Jurkat, Clone E6-1 (cell line): ENCODE measurements around the gene GABBR1.
A peak's percentile ranks its signal among the peaks of the same experiment; 100 is the strongest.

Experiments
- DNase-seq: peaks from one replicate; pipeline ENCODE4 v3.0.0-alpha.2; 2011; ENCODE audit warnings: low read depth, low spot score
- H3K4me3 ChIP-seq: 2 replicates; pipeline ENCODE4 v1.5.1; 2011; ENCODE audit warnings: mild to moderate bottlenecking, low read length, control low read depth, moderate library complexity

Gene GABBR1

DNA sequence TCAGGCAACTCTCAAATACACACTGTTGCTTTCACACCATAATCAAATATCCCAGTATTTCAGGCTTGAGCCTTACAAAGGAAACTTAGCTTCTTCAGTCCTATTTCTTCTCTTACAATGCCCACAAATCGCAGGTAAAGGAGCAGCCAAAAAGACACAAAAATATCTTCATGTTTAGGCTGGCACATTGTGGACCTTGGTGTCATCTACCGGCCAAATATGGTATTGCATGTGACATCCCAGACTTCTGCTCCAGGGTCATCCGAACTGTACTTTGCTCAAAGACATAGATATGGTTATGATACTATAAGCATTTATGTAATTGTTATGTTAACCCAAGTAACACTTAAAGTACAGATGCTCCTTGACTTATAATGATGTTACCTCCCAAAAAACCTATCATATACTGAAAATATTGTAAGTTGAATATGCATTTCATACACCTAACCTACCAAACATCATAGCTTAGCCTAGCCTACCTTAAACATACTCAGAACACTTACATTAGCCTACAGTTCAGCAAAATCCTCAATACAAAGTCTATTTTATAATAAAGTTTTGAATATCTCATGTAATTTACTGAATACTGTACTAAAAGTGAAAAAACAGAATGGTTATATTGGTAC, 43.4 kb downstream of the GABBR1 start:
- DNase-seq, result peak; percentile 39
- no peak overlapping the region for H3K4me3 ChIP-seq

DNA sequence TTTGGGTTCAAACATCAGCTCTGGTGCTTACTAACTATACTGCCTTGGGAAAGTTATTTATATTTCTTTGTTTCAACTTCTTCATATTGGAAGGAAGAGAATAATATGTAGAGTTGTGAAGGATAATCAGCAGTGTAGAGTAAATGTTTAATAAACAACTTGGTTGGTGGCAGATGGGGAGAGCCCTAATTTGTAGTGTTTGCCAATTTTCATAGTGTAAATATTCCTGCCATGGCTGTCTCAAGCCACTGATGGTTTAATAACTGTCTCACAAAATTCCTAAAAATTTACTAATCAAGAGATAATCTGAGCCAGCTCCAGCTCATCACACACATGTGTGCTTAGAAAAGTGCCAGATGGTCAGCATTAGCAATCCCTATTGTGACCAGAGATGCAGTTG, 48.2 kb downstream of the GABBR1 start, which contains the start of gene OR2H2:
TSS of gene OR2H2 (plus strand) at position 301 of the 400 bp plus-strand sequence. CDS start 2,824 bp downstream, outside the sequence.
- DNase-seq, result no peak
- H3K4me3 ChIP-seq, result no peak within 1 kb of the TSS

DNA sequence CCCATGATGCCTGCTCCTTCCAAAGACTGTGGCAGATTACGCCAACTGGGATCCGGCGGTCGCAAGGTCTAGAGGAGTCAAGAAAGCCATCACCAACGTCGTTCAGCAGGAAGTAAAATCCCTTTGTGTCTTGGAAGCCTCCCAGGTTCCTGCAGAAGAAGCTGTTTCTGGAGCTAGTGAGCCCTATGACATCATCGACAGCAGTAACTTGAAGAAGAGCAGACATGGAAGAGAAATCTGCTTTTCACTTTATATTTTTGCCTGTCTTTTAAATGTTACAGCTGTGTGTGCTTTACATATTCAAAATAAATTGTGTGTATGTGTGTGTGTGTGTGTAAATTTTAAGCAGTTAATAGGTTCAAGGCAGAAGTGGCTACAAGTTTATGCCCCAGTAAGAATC, 55.4 kb downstream of the GABBR1 start:
- DNase-seq, result no peak
- H3K4me3 ChIP-seq, result no peak overlapping the region

DNA sequence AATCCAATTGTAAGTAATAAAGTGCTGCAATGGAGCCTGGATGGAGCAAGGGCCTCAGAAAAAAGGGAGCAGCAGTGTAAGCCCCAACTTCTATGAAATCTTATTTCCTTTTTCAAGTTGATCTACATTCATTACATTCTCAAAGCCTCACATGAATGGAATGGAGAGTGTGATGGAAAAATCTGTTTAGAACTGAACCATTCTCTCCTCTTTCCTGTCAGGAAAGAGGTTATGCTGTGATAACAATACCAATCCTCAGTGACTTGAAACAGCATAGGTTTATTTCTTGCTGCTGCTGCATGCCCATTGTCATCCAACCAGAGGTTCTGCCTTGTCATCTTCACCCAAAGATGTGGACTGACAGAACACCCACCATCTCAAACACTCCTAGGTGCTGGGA, 56.9 kb downstream of the GABBR1 start:
- no peak overlapping the region for H3K4me3 ChIP-seq
- no peak for DNase-seq

DNA sequence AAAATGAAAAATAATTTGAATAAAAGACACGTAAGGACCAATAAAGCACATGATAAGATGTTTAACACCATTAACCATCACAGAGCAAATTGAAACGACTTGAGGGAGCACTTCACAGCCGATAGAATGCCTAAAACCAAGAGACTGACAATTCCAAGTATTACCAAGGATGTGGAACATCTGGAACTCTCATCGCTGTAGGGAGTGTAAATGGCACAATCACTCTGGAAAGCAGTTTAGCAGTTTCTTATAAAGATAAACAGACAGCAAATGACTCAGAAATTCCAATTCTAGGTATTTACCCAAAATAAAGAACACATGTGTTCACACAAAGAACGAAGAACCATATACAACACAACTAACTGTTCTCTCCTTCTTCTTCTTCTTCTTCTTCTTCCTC, 65.0 kb downstream of the GABBR1 start:
- no peak for DNase-seq
- H3K4me3 ChIP-seq, result no peak overlapping the region

DNA sequence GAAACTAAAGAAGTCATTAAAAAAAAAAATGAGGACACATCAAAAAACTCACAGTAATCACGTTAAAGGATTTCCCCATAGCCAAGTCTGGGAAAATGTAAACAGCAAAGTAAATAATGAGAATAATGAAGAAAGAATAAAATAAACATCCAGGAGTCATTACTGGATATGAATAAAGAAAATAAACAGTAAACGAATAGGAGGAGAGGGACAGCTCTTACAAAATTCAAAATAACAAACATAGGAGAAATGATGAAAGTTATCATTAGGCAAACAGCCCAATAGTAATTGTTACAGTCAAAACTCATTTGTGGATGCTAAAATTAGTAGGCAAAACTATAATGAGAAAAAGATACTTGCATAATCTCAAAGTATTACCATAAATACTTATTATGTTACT, 65.4 kb downstream of the GABBR1 start:
- no peak overlapping the region for H3K4me3 ChIP-seq
- no peak for DNase-seq

DNA sequence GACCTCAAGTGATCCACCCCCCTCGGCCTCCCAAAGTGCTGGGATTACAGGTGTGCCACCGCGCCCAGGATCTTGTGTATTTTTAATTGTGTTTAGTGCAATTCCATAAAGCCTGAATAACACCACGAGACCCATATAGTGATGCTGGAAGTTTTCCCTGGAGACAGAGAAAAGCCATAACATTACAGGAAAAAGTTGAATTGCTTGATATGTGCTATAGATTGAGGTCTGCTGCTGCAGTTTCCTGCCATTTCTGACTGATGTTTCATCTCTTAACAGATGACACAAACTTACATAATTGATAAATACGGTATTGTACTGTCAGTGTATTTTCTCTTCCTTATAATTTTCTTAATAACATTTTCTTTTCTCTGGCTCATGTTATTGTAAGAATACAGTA, 66.1 kb downstream of the GABBR1 start:
- DNase-seq, result no peak
- no peak overlapping the region for H3K4me3 ChIP-seq

DNA sequence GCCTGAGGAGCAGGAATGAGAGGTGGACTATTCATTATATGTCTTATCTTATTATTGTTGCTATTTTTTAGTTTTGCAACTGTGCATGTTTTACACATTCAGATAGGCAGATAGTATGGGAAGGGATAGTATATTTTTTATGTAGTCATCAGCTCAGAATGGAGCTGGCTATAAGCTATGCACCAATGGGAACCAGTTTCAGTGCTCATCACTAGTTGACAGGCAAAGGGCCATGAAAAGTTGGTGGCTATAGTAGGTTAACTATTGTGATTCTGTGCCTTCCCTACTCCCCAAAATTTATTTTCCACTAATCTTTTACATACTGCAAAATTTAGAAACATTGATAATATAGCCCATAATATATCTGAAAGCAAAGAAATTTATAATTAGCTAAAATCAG, 68.1 kb downstream of the GABBR1 start:
- H3K4me3 ChIP-seq, result no peak overlapping the region
- DNase-seq, result no peak

DNA sequence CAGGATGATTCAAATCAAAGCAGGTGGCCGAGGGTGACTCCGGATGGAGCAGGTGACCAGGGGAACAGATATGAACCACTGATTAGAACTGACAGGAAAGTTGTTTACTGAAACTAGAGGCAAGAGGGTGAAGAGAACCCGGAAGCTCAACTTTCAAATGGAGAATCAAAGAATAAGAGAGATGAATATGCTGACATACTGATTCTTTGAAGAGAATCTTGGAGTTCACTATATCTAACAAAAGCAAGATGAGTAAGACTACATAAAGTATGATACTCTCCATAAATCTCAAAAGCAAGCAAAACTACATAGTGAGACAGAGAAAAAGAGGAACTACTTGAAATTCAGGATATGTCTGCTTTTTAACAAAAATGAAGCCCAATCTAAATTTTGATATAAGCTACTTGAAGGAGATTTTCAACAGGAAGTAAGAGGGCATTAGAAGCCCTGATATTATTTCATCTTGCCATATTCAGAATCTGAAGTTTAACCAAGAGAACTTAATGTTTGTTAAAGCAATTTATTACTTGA, 69.5 kb downstream of the GABBR1 start:
- no peak overlapping the region for H3K4me3 ChIP-seq
- no peak for DNase-seq

DNA sequence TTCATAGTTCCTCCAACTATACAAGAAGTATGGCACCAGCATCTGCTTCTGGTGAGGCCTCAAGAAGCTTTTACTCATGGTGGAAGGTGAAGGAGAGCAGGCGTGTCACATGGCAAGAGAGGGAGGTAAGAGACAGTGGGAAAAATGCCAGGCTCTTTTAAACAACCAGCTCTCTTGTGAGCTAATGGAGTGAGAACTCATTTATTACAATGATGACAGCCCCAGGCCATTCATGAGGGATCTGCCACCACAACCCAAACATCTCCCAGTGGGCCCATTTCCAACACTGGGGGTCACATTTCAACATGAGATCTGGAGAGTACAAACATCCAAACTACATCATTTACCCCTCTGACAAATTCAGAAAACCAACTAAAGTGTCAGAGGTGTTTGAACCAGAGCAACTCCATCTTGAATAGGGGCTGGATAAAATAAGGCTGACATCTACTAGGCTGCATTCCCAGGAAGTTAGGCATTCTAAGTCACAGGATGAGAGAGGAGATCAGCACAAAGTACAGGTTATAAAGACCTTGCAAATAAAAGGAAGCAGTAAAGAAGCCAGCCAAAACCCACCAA, 71.3 kb downstream of the GABBR1 start:
- no peak for DNase-seq
- no peak overlapping the region for H3K4me3 ChIP-seq

DNA sequence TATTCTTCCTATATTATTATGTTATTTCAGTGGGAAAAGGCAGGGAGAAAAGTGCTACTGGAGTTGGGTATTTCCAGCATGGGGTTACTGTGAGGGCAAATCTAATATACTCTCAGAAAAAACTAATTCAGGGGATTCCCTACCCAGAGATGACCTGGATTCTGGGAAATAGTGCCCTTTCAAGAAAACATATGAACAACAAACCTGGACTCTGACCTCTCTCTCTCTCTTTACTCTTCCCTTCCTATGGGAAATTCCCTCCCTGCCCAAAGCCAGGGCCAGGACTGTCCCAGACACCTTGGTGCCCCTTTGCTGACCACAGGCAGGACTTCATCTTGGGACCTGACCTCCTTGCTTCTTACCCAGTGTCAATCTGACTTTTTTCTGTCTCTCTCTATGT, 71.9 kb downstream of the GABBR1 start:
- H3K4me3 ChIP-seq, result no peak overlapping the region
- no peak for DNase-seq

DNA sequence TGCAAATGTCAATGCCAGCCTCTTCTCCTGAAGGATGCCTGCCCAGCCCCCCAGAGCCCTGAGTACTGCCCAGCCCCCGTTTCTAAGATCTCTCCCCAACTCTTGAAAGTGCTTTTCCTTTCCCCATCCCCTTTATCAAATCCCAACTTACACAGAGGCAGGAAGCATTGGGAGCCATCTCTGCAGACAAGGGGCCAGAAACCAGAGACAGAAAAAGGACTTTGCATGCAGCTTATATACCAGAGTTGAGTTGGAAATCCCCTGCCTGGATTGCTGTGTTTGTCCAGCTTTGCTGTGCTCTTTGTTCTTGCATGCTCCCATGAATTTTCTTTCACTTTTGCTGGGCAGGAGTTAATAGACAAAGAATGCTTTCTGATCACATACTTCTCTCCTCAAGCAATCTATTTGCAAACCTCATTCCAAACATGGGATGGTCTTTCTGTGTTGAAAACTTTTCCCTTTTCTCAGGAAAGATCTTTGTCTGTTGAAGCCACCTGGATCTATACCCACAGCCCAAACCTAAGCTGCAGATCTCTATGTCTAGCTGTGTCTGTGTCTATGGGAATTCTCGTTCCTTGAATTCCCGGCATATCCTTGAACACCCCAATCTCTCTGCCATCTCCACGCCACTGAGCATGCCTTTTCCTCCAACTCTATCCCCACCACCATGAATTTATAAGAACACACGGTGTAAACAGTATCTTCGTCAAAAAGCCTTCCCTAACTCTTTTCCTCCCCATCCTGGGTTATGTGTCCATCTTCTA, 73.3 kb downstream of the GABBR1 start, which contains the start of gene UBD:
TSS of gene UBD (minus strand) at position 209 of the 764 bp plus-strand sequence. CDS start at position 178, 31 bp downstream.
- no peak for DNase-seq
- no peak within 1 kb of the TSS for H3K4me3 ChIP-seq

DNA sequence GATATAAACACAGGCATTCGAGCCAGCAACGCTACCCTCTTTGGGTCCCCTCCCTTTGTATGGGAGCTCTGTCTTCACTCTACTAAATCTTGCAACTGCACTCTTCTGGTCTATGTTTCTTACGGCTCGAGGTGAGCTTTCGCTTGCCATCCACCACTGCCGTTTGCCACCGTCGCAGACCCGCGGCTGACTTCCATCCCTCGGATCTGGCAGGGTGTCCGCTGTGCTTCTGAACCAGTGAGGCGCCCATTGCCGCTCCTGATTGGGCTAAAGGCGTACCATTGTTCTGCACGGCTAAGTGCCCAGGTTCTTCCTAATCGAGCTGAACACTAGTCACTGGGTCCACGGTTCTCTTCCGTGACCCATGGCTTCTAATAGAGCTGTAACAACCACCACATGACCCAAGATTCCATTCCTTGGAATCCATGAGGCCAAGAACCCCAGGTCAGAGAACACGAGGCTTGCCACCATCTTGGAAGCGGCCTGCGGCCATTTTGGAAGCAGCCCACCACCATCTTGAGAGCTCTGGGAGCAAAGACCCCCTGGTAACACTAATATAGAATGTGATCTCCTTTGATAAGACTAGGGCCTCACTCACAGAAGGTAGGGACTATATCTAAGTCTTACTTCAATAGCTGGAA, 74.4 kb downstream of the GABBR1 start:
- no peak overlapping the region for H3K4me3 ChIP-seq
- DNase-seq, result no peak

DNA sequence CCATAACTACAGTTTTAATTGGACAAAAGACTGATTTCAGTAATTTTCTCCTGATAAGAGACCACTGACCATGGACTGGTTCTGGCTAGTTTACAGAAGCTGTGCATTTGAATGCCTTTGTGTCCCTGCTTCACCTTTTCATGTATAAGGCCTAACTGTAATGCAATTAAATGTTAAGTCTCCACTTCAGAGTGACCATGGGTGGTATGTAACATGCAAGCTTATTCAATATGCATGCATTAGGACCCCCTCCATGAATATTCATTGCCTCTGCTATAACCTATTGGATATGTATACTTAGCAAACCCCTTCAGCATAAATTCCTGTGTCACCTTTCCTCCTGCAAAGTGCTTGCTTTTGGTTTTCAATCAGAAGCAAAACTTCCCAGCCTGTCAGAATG, 75.7 kb downstream of the GABBR1 start:
- no peak for DNase-seq
- H3K4me3 ChIP-seq, result no peak overlapping the region

DNA sequence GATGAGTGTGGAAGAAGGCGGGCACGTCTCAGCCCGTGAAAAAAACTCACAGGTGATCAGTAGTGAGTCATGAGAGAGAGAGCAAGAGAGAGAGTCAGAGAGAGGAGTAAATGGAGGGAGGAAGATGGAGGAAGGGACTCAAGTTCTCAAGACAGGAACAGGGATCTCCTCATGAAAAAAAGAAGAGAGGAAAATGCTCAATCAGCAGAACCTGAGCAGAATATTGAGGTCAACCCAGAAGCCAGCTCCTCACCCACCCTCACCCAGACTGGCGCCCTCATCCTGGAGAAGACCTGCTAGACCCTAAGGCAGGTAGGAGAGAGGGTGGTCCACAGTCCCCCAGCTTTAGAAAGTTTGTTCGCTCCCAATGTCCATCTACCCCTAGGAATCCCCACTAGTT, 78.2 kb downstream of the GABBR1 start:
- no peak for DNase-seq
- H3K4me3 ChIP-seq, result no peak overlapping the region

DNA sequence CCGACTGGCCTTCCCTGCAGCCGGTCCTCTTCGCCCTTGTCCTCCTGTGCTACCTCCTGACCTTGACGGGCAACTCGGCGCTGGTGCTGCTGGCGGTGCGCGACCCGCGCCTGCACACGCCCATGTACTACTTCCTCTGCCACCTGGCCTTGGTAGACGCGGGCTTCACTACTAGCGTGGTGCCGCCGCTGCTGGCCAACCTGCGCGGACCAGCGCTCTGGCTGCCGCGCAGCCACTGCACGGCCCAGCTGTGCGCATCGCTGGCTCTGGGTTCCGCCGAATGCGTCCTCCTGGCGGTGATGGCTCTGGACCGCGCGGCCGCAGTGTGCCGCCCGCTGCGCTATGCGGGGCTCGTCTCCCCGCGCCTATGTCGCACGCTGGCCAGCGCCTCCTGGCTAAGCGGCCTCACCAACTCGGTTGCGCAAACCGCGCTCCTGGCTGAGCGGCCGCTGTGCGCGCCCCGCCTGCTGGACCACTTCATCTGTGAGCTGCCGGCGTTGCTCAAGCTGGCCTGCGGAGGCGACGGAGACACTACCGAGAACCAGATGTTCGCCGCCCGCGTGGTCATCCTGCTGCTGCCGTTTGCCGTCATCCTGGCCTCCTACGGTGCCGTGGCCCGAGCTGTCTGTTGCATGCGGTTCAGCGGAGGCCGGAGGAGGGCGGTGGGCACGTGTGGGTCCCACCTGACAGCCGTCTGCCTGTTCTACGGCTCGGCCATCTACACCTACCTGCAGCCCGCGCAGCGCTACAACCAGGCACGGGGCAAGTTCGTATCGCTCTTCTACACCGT, 79.5 kb downstream of the GABBR1 start:
- no peak for DNase-seq
- no peak overlapping the region for H3K4me3 ChIP-seq

DNA sequence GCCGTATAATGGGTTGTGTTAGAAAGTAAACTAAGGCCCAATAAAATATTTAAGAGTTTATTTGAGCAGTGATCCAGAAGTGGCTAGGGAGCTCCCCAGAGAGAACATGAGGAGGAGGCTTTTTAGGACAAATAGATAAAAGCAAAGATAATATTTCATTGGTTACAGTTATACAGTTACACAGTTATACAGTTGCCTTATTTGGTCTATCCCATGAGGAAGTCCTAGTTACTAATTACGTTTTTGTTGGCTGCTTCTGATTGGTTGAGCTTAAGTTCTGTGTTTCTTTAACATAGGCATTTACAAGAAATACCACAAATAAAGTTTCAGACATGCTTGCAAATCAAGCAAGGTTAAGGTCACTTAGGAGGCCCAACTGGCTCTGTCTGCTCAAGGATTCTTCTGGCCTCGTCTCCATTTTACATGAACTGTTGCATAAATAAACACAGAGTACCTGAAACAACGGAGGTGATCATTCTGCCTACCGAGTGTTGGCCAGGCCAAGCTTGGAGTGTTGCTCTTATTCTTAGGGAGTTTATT, 80.4 kb downstream of the GABBR1 start:
- peak; percentile 77 for DNase-seq
- no peak overlapping the region for H3K4me3 ChIP-seq

DNA sequence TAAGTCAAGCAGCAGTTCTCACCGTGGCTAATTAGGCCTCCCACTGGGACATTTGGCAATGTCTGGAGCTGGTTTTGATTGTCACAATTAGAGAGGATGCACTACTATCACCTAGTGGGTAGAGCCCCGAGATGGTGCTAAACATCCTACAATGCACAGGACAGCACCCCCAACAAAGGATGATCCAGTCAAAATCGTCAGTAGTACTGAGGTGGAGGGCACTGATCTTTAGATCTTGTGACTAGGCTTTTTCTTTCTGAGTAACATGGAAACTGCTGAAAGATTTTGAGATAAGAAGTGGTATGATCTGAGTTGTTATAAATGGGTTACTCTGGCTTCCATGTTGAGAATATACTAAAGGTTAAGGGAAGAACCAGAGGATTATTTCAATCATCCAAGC, 85.4 kb downstream of the GABBR1 start:
- DNase-seq, result no peak
- H3K4me3 ChIP-seq, result no peak overlapping the region
